ENCODE data around the gene ZPLD1. TPM values are rescaled to one million over a fixed set of nuclear protein-coding genes. Genes with fewer than 3 reads are reported as not detected.

ZPLD1 gene
- total and polyA plus RNA-seq, 2 of the 8 experiments (the other 6 are each of a cell fraction or from before 2014, with no cell fraction given), result not detected

DNA sequence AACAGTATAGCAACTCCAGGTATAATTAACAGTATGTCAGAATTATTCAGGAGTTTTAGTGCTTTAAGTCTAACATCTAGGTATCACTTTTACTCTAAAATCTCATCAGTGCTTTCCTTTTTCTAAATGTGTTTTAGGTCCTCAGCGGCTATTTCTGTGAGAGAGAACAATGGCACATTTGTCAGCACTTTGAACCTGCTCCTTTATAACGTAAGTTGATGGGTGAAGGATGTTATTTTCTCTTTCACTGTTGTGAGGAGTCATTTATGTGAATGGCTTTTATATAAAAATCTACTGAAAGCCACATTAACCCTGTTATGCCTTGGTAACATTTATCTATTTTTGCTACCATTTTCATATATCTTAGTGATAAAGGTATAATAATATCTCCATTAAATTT lies 22.8 kb downstream of the ZPLD1 start (continued):
- TF ChIP-seq, protein P1, sequence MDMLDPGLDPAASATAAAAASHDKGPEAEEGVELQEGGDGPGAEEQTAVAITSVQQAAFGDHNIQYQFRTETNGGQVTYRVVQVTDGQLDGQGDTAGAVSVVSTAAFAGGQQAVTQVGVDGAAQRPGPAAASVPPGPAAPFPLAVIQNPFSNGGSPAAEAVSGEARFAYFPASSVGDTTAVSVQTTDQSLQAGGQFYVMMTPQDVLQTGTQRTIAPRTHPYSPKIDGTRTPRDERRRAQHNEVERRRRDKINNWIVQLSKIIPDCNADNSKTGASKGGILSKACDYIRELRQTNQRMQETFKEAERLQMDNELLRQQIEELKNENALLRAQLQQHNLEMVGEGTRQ (IDR thresholded peaks at IDR 0.05; ENCODE audit: low read length), result no peak
- no peak for TF ChIP-seq CHD2 (IDR thresholded peaks at IDR 0.05; ENCODE audit: low read length)
- TF ChIP-seq EZH2 (IDR thresholded peaks at IDR 0.05; ENCODE audit: low read depth, low read length, severe bottlenecking), result no peak
